Smooth muscle cell (in vitro differentiated cells): ENCODE data around the gene CYFIP1. TPM values are rescaled to one million over a fixed set of nuclear protein-coding genes. Genes with fewer than 3 reads are reported as not detected.

Source experiments
- DNase-seq: peaks from one replicate; lab custom pipeline; 2025; ENCODE audit not compliant: unreplicated experiment; lab: John Stamatoyannopoulos, UW
- H2AFZ ChIP-seq: fragments of 200-600 bp; sonication (generic); 2 replicates; pipeline ENCODE4 v1.6.0; 2016; ENCODE audit warnings: antibody characterized with exemption, low read depth, mild to moderate bottlenecking
- H3F3A ChIP-seq: fragments of 200-600 bp; sonication (generic); 2 replicates; pipeline ENCODE4 v1.6.0; 2017; ENCODE audit warnings: antibody characterized with exemption, low read depth
- H3K27ac ChIP-seq: fragments of 200-600 bp; sonication (generic); 2 replicates; pipeline ENCODE4 v1.5.1; 2016; ENCODE audit warnings: low read depth, mild to moderate bottlenecking
- H3K27me3 ChIP-seq: fragments of 200-600 bp; sonication (generic); 2 replicates; pipeline ENCODE4 v1.6.1; 2016; ENCODE audit warnings: low read depth, mild to moderate bottlenecking
- H3K36me3 ChIP-seq: fragments of 200-600 bp; sonication (generic); 2 replicates; pipeline ENCODE4 v1.5.1; 2016; ENCODE audit warnings: low read depth
- H3K4me1 ChIP-seq: fragments of 200-600 bp; sonication (generic); 2 replicates; pipeline ENCODE4 v1.5.1; 2016; ENCODE audit warnings: low read depth
- H3K4me2 ChIP-seq: fragments of 200-600 bp; sonication (generic); 2 replicates; pipeline ENCODE4 v1.6.0; 2016; ENCODE audit warnings: mild to moderate bottlenecking
- H3K4me3 ChIP-seq: fragments of 200-600 bp; sonication (generic); 2 replicates; pipeline ENCODE4 v1.5.1; 2016; ENCODE audit warnings: mild to moderate bottlenecking
- H3K79me2 ChIP-seq: fragments of 200-600 bp; sonication (generic); 2 replicates; pipeline ENCODE4 v1.6.0; 2016; ENCODE audit warnings: low read depth, mild to moderate bottlenecking
- H3K9ac ChIP-seq: fragments of 200-600 bp; sonication (generic); 2 replicates; pipeline ENCODE4 v1.6.0; 2016; ENCODE audit warnings: low read depth
- H3K9me3 ChIP-seq: fragments of 200-600 bp; sonication (generic); replicated peaks from 2 replicates; pipeline ENCODE4 v1.5.1; 2016; ENCODE audit warnings: low read depth
- H4K20me1 ChIP-seq: fragments of 200-600 bp; sonication (generic); 2 replicates; pipeline ENCODE4 v1.6.0; 2016; ENCODE audit warnings: low read depth
- WGBS: methylation state at CpG from one replicate; pipeline ENCODE4 v1.1.7; 2016; ENCODE audit warnings: low lambda C conversion rate; 5-methylcytosine and 5-hydroxymethylcytosine counted together
- polyA plus RNA-seq: library from polyadenylated mRNA; unstranded; fragments of >200 nt; fragmentation: Nextera tagmentation; extraction: Ambion mirVana; gene quantifications from 2 replicates; pipeline ENCODE4 v1.2.1, GENCODE V29; 2016
- total RNA-seq: library from RNA; depleted of rRNA; stranded (reverse); fragments of >200 nt; gene quantifications from 2 replicates; pipeline ENCODE4 v1.2.3, GENCODE V29; 2014
- TF ChIP-seq, protein P1 (sequence below): fragments of 200-600 bp; sonication (generic); IDR thresholded peaks from 2 replicates; pipeline ENCODE4 v1.5.1; 2017; ENCODE audit warnings: borderline replicate concordance, mild to moderate bottlenecking, antibody characterized with exemption; ENCODE audit not compliant: insufficient read depth, poor library complexity, severe bottlenecking

The CYFIP1 gene
- total and polyA plus RNA-seq, 2 experiments from 2014 or later: 65.2 to 67.6 TPM

DNA sequence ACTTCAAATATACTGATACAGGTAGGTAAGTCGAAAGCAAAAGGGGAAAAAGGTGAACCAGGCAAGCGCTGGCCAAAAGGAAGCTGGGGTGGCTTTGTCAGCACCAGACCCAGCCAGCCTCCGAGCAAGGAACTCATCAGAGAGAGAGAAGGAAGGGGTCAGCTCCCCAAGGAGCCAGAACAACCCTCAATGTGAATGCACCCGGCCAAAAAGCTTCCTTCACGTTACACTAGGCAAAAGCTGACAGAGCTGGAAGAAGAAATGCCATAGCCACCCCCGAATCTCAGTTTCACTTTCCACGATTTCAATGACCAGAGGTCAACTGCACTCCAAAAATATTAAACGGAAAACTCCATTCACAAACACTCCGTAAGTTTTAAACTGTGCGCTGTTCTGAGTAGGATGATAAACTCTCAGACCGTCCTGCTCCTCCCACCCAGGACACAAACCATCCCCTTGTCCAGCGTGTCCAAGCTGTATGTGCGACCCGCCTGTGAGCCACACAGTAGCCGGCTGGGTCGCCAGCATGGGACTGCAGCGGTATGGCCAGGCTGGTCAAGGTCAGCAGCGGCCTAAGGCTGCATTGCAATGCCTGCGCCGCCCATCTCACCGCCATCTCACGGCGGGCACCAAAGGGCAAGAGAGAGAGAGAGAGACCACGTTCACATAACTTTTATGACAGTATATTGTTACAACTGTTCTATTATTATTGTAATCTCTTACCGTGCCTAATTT, 29.7 kb downstream of the CYFIP1 start:
- H3K27ac ChIP-seq: no peak overlapping the region
- H3K4me2 ChIP-seq: no peak overlapping the region
- no peaks in the 10 kb centered on the region for H3K9me3 ChIP-seq
- WGBS: 90% methylated on average over 25 of the region's 25 CpGs
- no peak overlapping the region for H2AFZ ChIP-seq
- no peak overlapping the region for H3K9ac ChIP-seq
- no peak for DNase-seq
- no peaks in the 10 kb centered on the region for H3F3A ChIP-seq
- no peaks in the 10 kb centered on the region for H3K27me3 ChIP-seq
- H3K36me3 ChIP-seq: no peaks in the 10 kb centered on the region
- H3K79me2 ChIP-seq: peaks cover 83% of the 10 kb centered on the region
- peaks cover 6% of the 10 kb centered on the region for H3K4me1 ChIP-seq
- peaks cover 98% of the 10 kb centered on the region for H4K20me1 ChIP-seq
- no peak overlapping the region for H3K4me3 ChIP-seq
- TF ChIP-seq, protein P1, sequence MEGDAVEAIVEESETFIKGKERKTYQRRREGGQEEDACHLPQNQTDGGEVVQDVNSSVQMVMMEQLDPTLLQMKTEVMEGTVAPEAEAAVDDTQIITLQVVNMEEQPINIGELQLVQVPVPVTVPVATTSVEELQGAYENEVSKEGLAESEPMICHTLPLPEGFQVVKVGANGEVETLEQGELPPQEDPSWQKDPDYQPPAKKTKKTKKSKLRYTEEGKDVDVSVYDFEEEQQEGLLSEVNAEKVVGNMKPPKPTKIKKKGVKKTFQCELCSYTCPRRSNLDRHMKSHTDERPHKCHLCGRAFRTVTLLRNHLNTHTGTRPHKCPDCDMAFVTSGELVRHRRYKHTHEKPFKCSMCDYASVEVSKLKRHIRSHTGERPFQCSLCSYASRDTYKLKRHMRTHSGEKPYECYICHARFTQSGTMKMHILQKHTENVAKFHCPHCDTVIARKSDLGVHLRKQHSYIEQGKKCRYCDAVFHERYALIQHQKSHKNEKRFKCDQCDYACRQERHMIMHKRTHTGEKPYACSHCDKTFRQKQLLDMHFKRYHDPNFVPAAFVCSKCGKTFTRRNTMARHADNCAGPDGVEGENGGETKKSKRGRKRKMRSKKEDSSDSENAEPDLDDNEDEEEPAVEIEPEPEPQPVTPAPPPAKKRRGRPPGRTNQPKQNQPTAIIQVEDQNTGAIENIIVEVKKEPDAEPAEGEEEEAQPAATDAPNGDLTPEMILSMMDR: no peak

DNA sequence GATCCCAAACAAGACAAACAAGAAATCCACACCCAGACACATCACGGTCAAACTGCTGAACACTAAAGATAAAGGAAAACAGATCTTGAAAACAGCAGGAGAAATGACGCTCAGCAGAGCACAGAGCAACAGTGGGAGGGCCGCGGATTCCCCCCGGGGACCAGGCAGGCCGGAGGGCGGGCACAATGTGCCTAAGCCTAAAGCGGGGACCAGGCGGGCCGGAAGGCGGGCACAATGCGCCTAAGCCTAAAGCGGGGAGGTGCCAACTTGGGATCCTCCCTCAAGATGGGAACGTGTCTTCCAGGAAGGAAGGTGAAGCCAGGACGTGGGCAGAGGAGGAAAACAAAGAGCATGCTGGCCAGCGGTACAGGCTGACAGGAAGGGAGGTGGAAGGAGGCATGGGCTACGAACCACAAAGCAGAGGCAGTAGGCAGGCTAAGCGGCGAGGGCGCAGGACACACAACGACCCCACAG, 31.1 kb downstream of the CYFIP1 start:
- H3K27me3 ChIP-seq: no peaks in the 10 kb centered on the region
- 16% methylated on average over 21 of the region's 21 CpGs for WGBS
- peak overlapping the region; percentile 34 for H3K4me3 ChIP-seq
- H3K79me2 ChIP-seq: peaks cover 70% of the 10 kb centered on the region
- DNase-seq: peak; percentile 22
- peak overlapping the region; percentile 61 for H3K27ac ChIP-seq
- no peaks in the 10 kb centered on the region for H3K36me3 ChIP-seq
- TF ChIP-seq, protein P1: no peak
- no peak overlapping the region for H2AFZ ChIP-seq
- peak overlapping the region; percentile 84 for H3K4me2 ChIP-seq
- H4K20me1 ChIP-seq: peaks cover 89% of the 10 kb centered on the region
- H3K9me3 ChIP-seq: no peaks in the 10 kb centered on the region
- H3K9ac ChIP-seq: peak overlapping the region; percentile 6
- H3K4me1 ChIP-seq: peaks cover 6% of the 10 kb centered on the region
- H3F3A ChIP-seq: no peaks in the 10 kb centered on the region

DNA sequence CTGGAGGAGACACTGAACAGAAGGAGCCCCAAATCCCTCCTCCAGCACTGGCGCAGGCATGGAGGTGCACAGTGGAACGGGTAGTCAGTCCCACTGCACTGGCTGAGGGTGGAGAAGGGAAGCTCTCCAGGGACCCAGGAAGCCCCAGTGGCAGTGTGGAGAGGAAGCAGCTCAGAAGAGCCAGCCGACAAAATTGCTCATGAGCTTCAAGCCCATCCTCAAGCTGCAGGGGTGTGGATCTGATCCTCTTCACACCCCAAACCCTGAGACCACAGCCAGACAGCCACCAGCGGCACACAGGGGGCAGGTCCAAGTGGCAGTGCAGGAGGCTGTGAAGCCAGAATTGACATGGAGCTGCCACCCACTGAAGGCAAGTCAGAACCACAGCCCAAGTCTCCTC, 32.1 kb downstream of the CYFIP1 start:
- no peak overlapping the region for H3K27ac ChIP-seq
- H4K20me1 ChIP-seq: peaks cover 78% of the 10 kb centered on the region

More for the DNA sequence above, 32.1 kb downstream of the CYFIP1 start:
- Histone ChIP-seq H3K4me2 (no peak overlapping the region), H3K36me3 (no peaks in the 10 kb centered on the region), H3K4me1 (peaks cover 6% of the 10 kb centered on the region), H3K9ac (no peak overlapping the region), H3K4me3 (no peak overlapping the region), H3K27me3 (no peaks in the 10 kb centered on the region), H3F3A (no peaks in the 10 kb centered on the region), H3K9me3 (no peaks in the 10 kb centered on the region), H2AFZ (no peak overlapping the region), H3K79me2 (peaks cover 61% of the 10 kb centered on the region)
- TF ChIP-seq, protein P1: no peak
- no peak for DNase-seq
- 88% methylated on average over 4 of the region's 4 CpGs for WGBS
